ENCODE data around the gene FGF23. TPM values are rescaled to one million over a fixed set of nuclear protein-coding genes. Genes with fewer than 3 reads are reported as not detected.

FGF23 gene
- total RNA-seq, 1 donor from 2014 or later: not detected

- peaks cover 26% of the 10 kb centered on the region for H3K4me1 ChIP-seq
- DNase-seq: no peak
- intact Hi-C loops (cut with DNase I): no loop called here
Observed at GRCh38 chr12:4324366-4324765, 55.1 kb downstream of the FGF23 start.

DNA sequence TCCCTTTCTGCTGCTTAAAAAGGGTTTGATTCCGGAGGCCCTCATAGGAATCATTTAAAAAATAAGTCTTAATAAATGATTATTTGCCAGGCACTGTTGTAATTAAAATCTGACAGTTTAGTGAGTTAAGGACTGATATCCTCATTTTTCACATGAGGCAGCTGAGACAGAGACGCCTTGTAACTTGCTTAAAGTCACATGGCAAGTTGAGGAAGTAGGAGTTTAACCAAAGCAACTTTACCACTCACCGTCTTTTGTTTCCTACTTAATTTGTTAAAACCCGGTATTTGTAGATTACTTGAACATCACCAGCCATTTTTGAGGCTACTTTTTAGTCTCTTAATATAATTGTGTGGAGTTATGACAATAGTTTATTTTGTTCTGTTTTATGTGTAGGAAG, 56.1 kb downstream of the FGF23 start:
- Histone ChIP-seq H3K4me1 (peaks cover 26% of the 10 kb centered on the region), H3K9me3 (no peaks in the 10 kb centered on the region), H3K27ac (no peak overlapping the region), H3K27me3 (ENCODE audit: low read depth) (no peaks in the 10 kb centered on the region), H3K36me3 (peaks cover 9% of the 10 kb centered on the region), H3K4me3 (no peak overlapping the region)
- ATAC-seq: no peak
- no peak for DNase-seq
- intact Hi-C loops (cut with DNase I): no loop called here
- TF ChIP-seq CTCF (IDR thresholded peaks at IDR 0.05): no peak

More at GRCh38 chr12:4324366-4324765, 55.1 kb downstream of the FGF23 start:
- Histone ChIP-seq H3K4me3 (no peak overlapping the region), H3K36me3 (peaks cover 9% of the 10 kb centered on the region), H3K9me3 (no peaks in the 10 kb centered on the region), H3K27ac (no peak overlapping the region), H3K27me3 (ENCODE audit: low read depth) (no peaks in the 10 kb centered on the region)
- TF ChIP-seq CTCF (IDR thresholded peaks at IDR 0.05): no peak
- ATAC-seq: no peak

DNA sequence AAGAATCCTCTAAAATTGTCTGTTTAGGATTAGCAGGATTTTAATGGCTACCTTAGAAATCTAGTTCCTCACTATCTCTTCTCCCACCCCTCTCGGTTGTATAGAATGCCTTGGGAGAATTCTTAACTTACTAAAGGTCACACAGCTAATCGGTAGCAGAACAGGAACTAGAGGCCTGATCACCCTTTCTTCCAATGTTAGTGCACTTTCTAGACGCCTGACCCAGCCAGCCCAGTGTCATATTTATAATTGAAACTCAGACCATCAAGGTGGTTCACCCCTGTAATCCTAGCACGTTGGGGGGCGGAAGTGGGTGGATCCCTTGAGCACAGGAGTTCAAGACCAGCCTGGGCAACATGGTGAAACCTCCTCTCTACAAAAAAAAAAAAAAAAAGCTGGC, 56.8 kb downstream of the FGF23 start:
- Histone ChIP-seq H3K4me3 (peak overlapping the region; percentile 96), H3K27me3 (ENCODE audit: low read depth) (no peaks in the 10 kb centered on the region), H3K9me3 (no peaks in the 10 kb centered on the region), H3K4me1 (peaks cover 26% of the 10 kb centered on the region), H3K36me3 (peaks cover 9% of the 10 kb centered on the region), H3K27ac (peak overlapping the region; percentile 41)
- ATAC-seq: no peak
- TF ChIP-seq CTCF (IDR thresholded peaks at IDR 0.05): no peak
- no peak for DNase-seq
- intact Hi-C loops (cut with DNase I): no loop called here

- Histone ChIP-seq H3K27me3 (ENCODE audit: low read depth) (no peaks in the 10 kb centered on the region), H3K9me3 (no peaks in the 10 kb centered on the region), H3K36me3 (peaks cover 9% of the 10 kb centered on the region), H3K4me3 (peak within 1 kb of the TSS; percentile 96), H3K27ac (peak within 1 kb of the TSS; percentile 97), H3K4me1 (peaks cover 26% of the 10 kb centered on the region)
- DNase-seq (peak; percentile 96), ATAC-seq (peak; percentile 100)
- intact Hi-C loops (cut with DNase I): no loop called here
- TF ChIP-seq CTCF (IDR thresholded peaks at IDR 0.05): no peak
Observed at GRCh38 chr12:4320853-4321701, 58.4 kb downstream of the FGF23 start, which contains the start of gene TIGAR. Gene TIGAR, plus strand, starts transcription at chr12:4321213. Its CDS starts 59 bp downstream, at chr12:4321272.

DNA sequence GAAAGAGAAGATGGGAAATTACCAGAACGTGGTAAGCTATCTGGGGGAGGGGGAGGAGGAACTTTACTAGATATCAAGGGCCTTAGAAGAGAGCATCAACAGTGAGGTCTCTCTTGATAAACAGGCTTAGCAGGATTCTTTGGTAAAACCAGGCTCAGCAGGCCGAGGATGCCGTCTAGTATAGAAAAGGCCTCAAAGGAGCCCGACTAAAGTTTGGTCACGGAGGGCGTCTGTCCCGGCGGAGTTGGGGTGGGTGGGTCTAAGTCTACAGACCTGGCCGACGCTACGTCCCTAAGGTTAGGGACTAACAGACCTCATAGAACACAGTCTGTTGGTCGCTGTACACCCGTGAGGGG, 59.0 kb downstream of the FGF23 start:
- ATAC-seq (peak; percentile 56 to 60), DNase-seq (no peak)
- peak overlapping the region; percentile 97 for H3K27ac ChIP-seq
- no peak for TF ChIP-seq CTCF (IDR thresholded peaks at IDR 0.05)
- peak overlapping the region; percentile 96 for H3K4me3 ChIP-seq
- H3K36me3 ChIP-seq: peaks cover 7% of the 10 kb centered on the region
- H3K27me3 ChIP-seq (ENCODE audit: low read depth): no peaks in the 10 kb centered on the region
- H3K4me1 ChIP-seq: peaks cover 26% of the 10 kb centered on the region
- intact Hi-C loops (cut with DNase I): no loop called here
- no peaks in the 10 kb centered on the region for H3K9me3 ChIP-seq

Other genes with a start within 250 kb of the FGF23 start
- 57.7 TPM for gene CCND2, start 106.0 kb downstream of the FGF23 start, total RNA-seq
- gene TIGAR, start 58.5 kb downstream of the FGF23 start, total RNA-seq: 18.6 TPM
- gene FGF6, start 66.1 kb upstream of the FGF23 start, total RNA-seq: not detected
- gene RAD51AP1, start 159.2 kb upstream of the FGF23 start, total RNA-seq: 3.7 TPM
- gene DYRK4, start 182.5 kb upstream of the FGF23 start, total RNA-seq: 41.4 TPM